LNCaP clone FGC (cell line): ENCODE data around the gene SLC45A3.

ENCODE experiments used
- DNase-seq: peaks from one replicate; pipeline ENCODE4 v3.0.0-alpha.2; 2011; ENCODE audit warnings: low read depth
- H3K4me3 ChIP-seq: 2 replicates; pipeline ENCODE4 v1.5.1; 2011; ENCODE audit warnings: mild to moderate bottlenecking, low read depth, low read length, control low read depth
- CTCF ChIP-seq: IDR thresholded peaks from 2 replicates; pipeline ENCODE4 v1.5.1; 2012; ENCODE audit warnings: mild to moderate bottlenecking; ENCODE audit not compliant: control insufficient read depth, insufficient read depth; ENCODE audit errors: extremely low read depth

SLC45A3 gene

GRCh38 chr1:205663286-205663936 is 16.9 kb downstream of the SLC45A3 start:
- TF ChIP-seq CTCF: no peak
- DNase-seq: no peak
- peak overlapping the region; percentile 67 for H3K4me3 ChIP-seq

GRCh38 chr1:205662791-205663190 is 17.5 kb downstream of the SLC45A3 start:
- H3K4me3 ChIP-seq: peak overlapping the region; percentile 67
- TF ChIP-seq CTCF: no peak
- DNase-seq: no peak

GRCh38 chr1:205662135-205662738 is 18.1 kb downstream of the SLC45A3 start:
- peak overlapping the region; percentile 67 for H3K4me3 ChIP-seq
- no peak for DNase-seq
- TF ChIP-seq CTCF: no peak

GRCh38 chr1:205661429-205662134 is 18.7 kb downstream of the SLC45A3 start:
- no peak for TF ChIP-seq CTCF
- no peak for DNase-seq
- H3K4me3 ChIP-seq: peak overlapping the region; percentile 67

GRCh38 chr1:205660361-205660760 is 19.9 kb downstream of the SLC45A3 start:
- DNase-seq: no peak
- no peak for TF ChIP-seq CTCF

GRCh38 chr1:205658943-205659581 is 21.2 kb downstream of the SLC45A3 start:
- H3K4me3 ChIP-seq: no peak overlapping the region
- no peak for DNase-seq
- TF ChIP-seq CTCF: peak; percentile 95

More at GRCh38 chr1:205660361-205660760, 19.9 kb downstream of the SLC45A3 start:
- 0 out of 2 replicates have a peak overlapping the region, but pooled peaks have one; percentile 13 for H3K4me3 ChIP-seq
